ENCODE data around the gene ASCL2. TPM values are rescaled to one million over a fixed set of nuclear protein-coding genes. Genes with fewer than 3 reads are reported as not detected.

The ASCL2 gene
- total and polyA plus RNA-seq, 7 experiments from 2014 or later: 0.32 to 2.1 (median 0.45) TPM; not detected in 3

GRCh38 chr11:2261436-2262230 lies 8.8 kb downstream of the ASCL2 start:
- Mint-ChIP-seq H3K4me1 (peaks cover 14 to 18% (median 15%) of the 10 kb centered on the region in 7 donors), H3K4me3 (no peak overlapping the region), H3K9me3 (peaks cover 0 to 2% (median 0%) of the 10 kb centered on the region in 11 donors), H3K36me3 (no peaks in the 10 kb centered on the region), H3K27ac (no peak overlapping the region), H3K27me3 (no peaks in the 10 kb centered on the region)
- Histone ChIP-seq H3K4me1 (ENCODE audit: control insufficient read depth in 2 of 2, insufficient read depth in 2 of 2, low read length in 2 of 2) (peaks cover 13 to 14% of the 10 kb centered on the region in 2 donors), H3K9me3 (ENCODE audit: control insufficient read depth in 2 of 3, low read length in 3 of 3) (no peaks in the 10 kb centered on the region), H3K36me3 (ENCODE audit: control insufficient read depth in 2 of 3, insufficient read depth in 3 of 3, low read length in 3 of 3) (no peaks in the 10 kb centered on the region), H3K4me3 (ENCODE audit: low read length) (no peak overlapping the region), H3K27me3 (ENCODE audit: control insufficient read depth in 2 of 2, insufficient read depth in 2 of 2, low read length in 2 of 2) (no peaks in the 10 kb centered on the region), H3K27ac (ENCODE audit: low read depth, low read length) (no peak overlapping the region)
- no peak for ATAC-seq
- CTCF ChIA-PET: no interaction called here
- POLR2A ChIA-PET: no interaction called here
- intact Hi-C loops (cut with micrococcal nuclease): no loop called here
- DNase-seq: no peak

GRCh38 chr11:2260491-2261364 lies 9.7 kb downstream of the ASCL2 start:
- no peaks in the 10 kb centered on the region for H3K9me3 ChIP-seq (ENCODE audit: control insufficient read depth in 2 of 3, low read length in 3 of 3)
- Mint-ChIP-seq H3K9me3 (peaks cover 0 to 2% (median 0%) of the 10 kb centered on the region in 11 donors), H3K27me3 (no peaks in the 10 kb centered on the region), H3K36me3 (no peaks in the 10 kb centered on the region), H3K4me1 (peaks cover 6 to 9% (median 6%) of the 10 kb centered on the region in 7 donors), H3K27ac (no peak overlapping the region), H3K4me3 (no peak overlapping the region)
- POLR2A ChIA-PET: no interaction called here
- DNase-seq (no peak), ATAC-seq (no peak)
- H3K4me3 ChIP-seq (ENCODE audit: low read length): no peak overlapping the region
- intact Hi-C loops (cut with micrococcal nuclease): no loop called here
- CTCF ChIA-PET: no interaction called here
- H3K27me3 ChIP-seq (ENCODE audit: control insufficient read depth in 2 of 2, insufficient read depth in 2 of 2, low read length in 2 of 2): no peaks in the 10 kb centered on the region
- H3K36me3 ChIP-seq (ENCODE audit: control insufficient read depth in 2 of 3, insufficient read depth in 3 of 3, low read length in 3 of 3): no peaks in the 10 kb centered on the region
- no peak overlapping the region for H3K27ac ChIP-seq (ENCODE audit: low read depth, low read length)
- H3K4me1 ChIP-seq (ENCODE audit: control insufficient read depth in 2 of 2, insufficient read depth in 2 of 2, low read length in 2 of 2): peaks cover 5 to 7% of the 10 kb centered on the region in 2 donors

- CTCF ChIA-PET: no interaction called here
- Histone ChIP-seq H3K27me3 (ENCODE audit: control insufficient read depth in 2 of 2, insufficient read depth in 2 of 2, low read length in 2 of 2) (no peaks in the 10 kb centered on the region), H3K4me3 (ENCODE audit: low read length) (no peak overlapping the region), H3K9me3 (ENCODE audit: control insufficient read depth in 2 of 3, low read length in 3 of 3) (no peaks in the 10 kb centered on the region), H3K36me3 (ENCODE audit: control insufficient read depth in 2 of 3, insufficient read depth in 3 of 3, low read length in 3 of 3) (no peaks in the 10 kb centered on the region), H3K27ac (ENCODE audit: low read depth, low read length) (no peak overlapping the region), H3K4me1 (ENCODE audit: control insufficient read depth in 2 of 2, insufficient read depth in 2 of 2, low read length in 2 of 2) (no peaks in the 10 kb centered on the region)
- Mint-ChIP-seq H3K4me3 (no peak overlapping the region), H3K27ac (no peak overlapping the region), H3K4me1 (peaks cover 0 to 3% (median 0%) of the 10 kb centered on the region in 7 donors), H3K27me3 (peaks cover 0 to 2% (median 0%) of the 10 kb centered on the region in 5 donors), H3K9me3 (peaks cover 0 to 5% (median 0%) of the 10 kb centered on the region in 11 donors), H3K36me3 (no peaks in the 10 kb centered on the region)
- DNase-seq (no peak), ATAC-seq (no peak)
- POLR2A ChIA-PET: no interaction called here
- intact Hi-C loops (cut with micrococcal nuclease): no loop called here
These were observed 10.4 kb downstream of the ASCL2 start for GRCh38 chr11:2259897-2260451.

- H3K4me3 Mint-ChIP-seq: no peak overlapping the region
- intact Hi-C loops (cut with micrococcal nuclease): no loop called here
- no peak for ATAC-seq
- CTCF ChIA-PET: no interaction called here
- no peak overlapping the region for H3K27ac ChIP-seq (ENCODE audit: low read depth, low read length)
- no peaks in the 10 kb centered on the region for H3K36me3 ChIP-seq (ENCODE audit: control insufficient read depth in 2 of 3, insufficient read depth in 3 of 3, low read length in 3 of 3)
- H3K27me3 ChIP-seq (ENCODE audit: control insufficient read depth in 2 of 2, insufficient read depth in 2 of 2, low read length in 2 of 2): no peaks in the 10 kb centered on the region
- no peaks in the 10 kb centered on the region for H3K9me3 ChIP-seq (ENCODE audit: control insufficient read depth in 2 of 3, low read length in 3 of 3)
- H3K4me1 Mint-ChIP-seq: peaks cover 0 to 3% (median 0%) of the 10 kb centered on the region in 7 donors
- peaks cover 0 to 2% (median 0%) of the 10 kb centered on the region in 5 donors for H3K27me3 Mint-ChIP-seq
- H3K4me1 ChIP-seq (ENCODE audit: control insufficient read depth in 2 of 2, insufficient read depth in 2 of 2, low read length in 2 of 2): no peaks in the 10 kb centered on the region
- H3K27ac Mint-ChIP-seq: no peak overlapping the region
- peaks cover 0 to 8% (median 0%) of the 10 kb centered on the region in 11 donors for H3K9me3 Mint-ChIP-seq
- no peak overlapping the region for H3K4me3 ChIP-seq (ENCODE audit: low read length)
- POLR2A ChIA-PET: no interaction called here
- no peaks in the 10 kb centered on the region for H3K36me3 Mint-ChIP-seq
- no peak for DNase-seq
These were observed 10.9 kb downstream of the ASCL2 start for GRCh38 chr11:2259466-2259830.

GRCh38 chr11:2258501-2259465 lies 11.6 kb downstream of the ASCL2 start:
- intact Hi-C loops (cut with micrococcal nuclease): no loop called here
- DNase-seq: no peak

More at GRCh38 chr11:2258501-2259465, 11.6 kb downstream of the ASCL2 start:
- Histone ChIP-seq H3K27ac (ENCODE audit: low read depth, low read length) (no peak overlapping the region), H3K36me3 (ENCODE audit: control insufficient read depth in 2 of 3, insufficient read depth in 3 of 3, low read length in 3 of 3) (no peaks in the 10 kb centered on the region), H3K4me1 (ENCODE audit: control insufficient read depth in 2 of 2, insufficient read depth in 2 of 2, low read length in 2 of 2) (no peaks in the 10 kb centered on the region), H3K27me3 (ENCODE audit: control insufficient read depth in 2 of 2, insufficient read depth in 2 of 2, low read length in 2 of 2) (no peaks in the 10 kb centered on the region), H3K9me3 (ENCODE audit: control insufficient read depth in 2 of 3, low read length in 3 of 3) (no peaks in the 10 kb centered on the region), H3K4me3 (ENCODE audit: low read length) (no peak overlapping the region)
- H3K9me3 Mint-ChIP-seq: peaks cover 0 to 9% (median 0%) of the 10 kb centered on the region in 11 donors
- no peaks in the 10 kb centered on the region for H3K36me3 Mint-ChIP-seq
- no peak for ATAC-seq
- H3K4me1 Mint-ChIP-seq: peaks cover 0 to 3% (median 0%) of the 10 kb centered on the region in 7 donors
- H3K27me3 Mint-ChIP-seq: peaks cover 0 to 2% (median 0%) of the 10 kb centered on the region in 5 donors
- POLR2A ChIA-PET: no interaction called here
- H3K4me3 Mint-ChIP-seq: no peak overlapping the region
- CTCF ChIA-PET: interaction anchor here (0.6 kb wide), 1 partner anchor 47 kb away, joined by 4 read pairs; no protein-coding TSS in a partner anchor
- no peak overlapping the region for H3K27ac Mint-ChIP-seq
